Lung (tissue), 12 donors: ENCODE data around the gene LMAN2. TPM values are rescaled to one million over a fixed set of nuclear protein-coding genes. Genes with fewer than 3 reads are reported as not detected.

Source experiments
- ATAC-seq: fragments of 200-7000 bp; cut with Tn5 transposase; one replicate; pipeline ENCODE4 v1.9.1; 2020; ENCODE audit warnings: moderate number of reproducible peaks; ENCODE audit not compliant: insufficient read depth, low FRiP score
- DNase-seq, 3 donors: peaks; one replicate each; pipeline ENCODE4 v3.0.0-alpha.2; 2013 to 2017
- H3K27ac ChIP-seq, 2 donors: one replicate each; pipeline ENCODE4 v1.5.1; 2013; ENCODE audit warnings: mild to moderate bottlenecking in 2 of 2, moderate library complexity in 2 of 2, control low read depth in 1 of 2, inconsistent platforms in 1 of 2, low read depth in 1 of 2, low read length in 1 of 2
- H3K27me3 ChIP-seq, 3 donors: one replicate each; pipeline ENCODE4 v1.5.1; 2013; ENCODE audit warnings: low read length in 2 of 3; ENCODE audit not compliant: control insufficient read depth in 3 of 3, insufficient read depth in 3 of 3
- H3K36me3 ChIP-seq, 4 donors: one replicate each; pipeline ENCODE4 v1.5.1; 2013; ENCODE audit warnings: low read length in 4 of 4, mild to moderate bottlenecking in 1 of 4, moderate library complexity in 1 of 4; ENCODE audit not compliant: control insufficient read depth in 4 of 4, insufficient read depth in 4 of 4
- H3K4me1 ChIP-seq, 5 donors: one replicate each; pipeline ENCODE4 v1.5.1; 2013; ENCODE audit warnings: low read length in 5 of 5, mild to moderate bottlenecking in 2 of 5, moderate library complexity in 1 of 5; ENCODE audit not compliant: control insufficient read depth in 5 of 5, insufficient read depth in 5 of 5
- H3K4me3 ChIP-seq: one replicate; pipeline ENCODE4 v1.5.1; 2013; ENCODE audit warnings: mild to moderate bottlenecking, control low read depth, moderate library complexity
- H3K9ac ChIP-seq, 2 donors: one replicate each; pipeline ENCODE4 v1.5.1; 2013; ENCODE audit warnings: low read length in 2 of 2, control low read depth in 1 of 2; ENCODE audit not compliant: insufficient read depth in 1 of 2
- H3K9me3 ChIP-seq, 4 donors: one replicate each; pipeline ENCODE4 v1.5.1; 2013; ENCODE audit warnings: low read length in 3 of 4, mild to moderate bottlenecking in 1 of 4, moderate library complexity in 1 of 4; ENCODE audit not compliant: control insufficient read depth in 4 of 4, insufficient read depth in 3 of 4
- CTCF ChIP-seq: IDR thresholded peaks from 2 replicates; pipeline ENCODE4 v1.5.1; 2012; ENCODE audit warnings: mild to moderate bottlenecking; ENCODE audit errors: control extremely low read depth, extremely low read depth
- WGBS, 2 donors: extraction: QIAGEN DNeasy Blood & Tissue Kit; methylation state at CpG; one replicate each; pipeline ENCODE4 v1.1.7; 2013; 5-methylcytosine and 5-hydroxymethylcytosine counted together
- polyA plus RNA-seq, 2 donors: library from polyadenylated mRNA; stranded (reverse); fragments of 200-250 nt; gene quantifications; one replicate each; pipeline ENCODE4 v1.2.1, GENCODE V29; 2013
- total RNA-seq, 2 donors: library from RNA; depleted of rRNA in 1 of 2; stranded (reverse); fragments of >200 nt in 1 of 2; gene quantifications; one replicate each; pipeline ENCODE4 v1.2.1, GENCODE V29; 2014 to 2021
- donor health status: control.
- donor health status: control.
- donor health status: Bipolar disorder and iron deficiency.
- donor health status: healthy.
- donor health status: DM: yes; HTN: yes; CAD: no.

LMAN2 gene
- total and polyA plus RNA-seq, 4 donors: 101 to 316 (median 181) TPM

- Histone ChIP-seq H3K4me1 (peaks cover 0 to 32% (median 12%) of the 10 kb centered on the region in 5 donors), H3K9me3 (no peaks in the 10 kb centered on the region), H3K9ac (no peak overlapping the region), H3K27ac (no peak overlapping the region), H3K36me3 (peaks cover 0 to 4% (median 0%) of the 10 kb centered on the region in 4 donors), H3K4me3 (no peak overlapping the region), H3K27me3 (no peaks in the 10 kb centered on the region)
- DNase-seq (no peak), ATAC-seq (no peak)
- WGBS, 2 donors: 91 to 96% methylated on average over 15 of the region's 15 CpGs
- no peak for TF ChIP-seq CTCF
These were observed 37.8 kb downstream of the LMAN2 start for GRCh38 chr5:177313561-177314259.

- Histone ChIP-seq H3K4me3 (no peak overlapping the region), H3K36me3 (peaks cover 0 to 4% (median 0%) of the 10 kb centered on the region in 4 donors), H3K9ac (no peak overlapping the region), H3K4me1 (peaks cover 0 to 34% (median 12%) of the 10 kb centered on the region in 5 donors), H3K27ac (no peak overlapping the region), H3K27me3 (no peaks in the 10 kb centered on the region), H3K9me3 (no peaks in the 10 kb centered on the region)
- no peak for TF ChIP-seq CTCF
- ATAC-seq (no peak), DNase-seq (peak in 1 of 3 donors; percentile 42)
- 2 to 12% methylated on average over 19 of the region's 19 CpGs for WGBS, 2 donors
These were observed 38.8 kb downstream of the LMAN2 start for GRCh38 chr5:177312649-177313181.

- Histone ChIP-seq H3K36me3 (peaks cover 0 to 4% (median 1%) of the 10 kb centered on the region in 4 donors), H3K27ac (no peak within 1 kb of the TSS), H3K27me3 (no peaks in the 10 kb centered on the region), H3K4me1 (peaks cover 0 to 34% (median 12%) of the 10 kb centered on the region in 5 donors), H3K9me3 (no peaks in the 10 kb centered on the region), H3K4me3 (peak within 1 kb of the TSS; percentile 48), H3K9ac (no peak within 1 kb of the TSS)
- DNase-seq (peak; percentile 97), ATAC-seq (peak; percentile 90)
- TF ChIP-seq CTCF: no peak
- WGBS, 2 donors: 0 to 1% methylated on average over 70 to 78 of the region's 78 CpGs
These were observed 39.5 kb downstream of the LMAN2 start, which contains the start of gene MXD3 for GRCh38 chr5:177311723-177312648. MXD3 (minus strand) TSS chr5:177311898; CDS start chr5:177311830, 68 bp downstream.
